NCI-H460 (cell line): ENCODE results near the gene LIFR. TPM values are rescaled to one million over a fixed set of nuclear protein-coding genes. Genes with fewer than 3 reads are reported as not detected.
A peak's percentile ranks its signal among the peaks of the same experiment; 100 is the strongest.

Source experiments
- DNase-seq: peaks from one replicate; pipeline ENCODE4 v3.0.0-alpha.2; 2016; ENCODE audit warnings: low read depth; ENCODE audit errors: extremely low read depth
- total RNA-seq: library from RNA; depleted of rRNA; stranded (reverse); fragments of >200 nt; shearing (Covaris generic); gene quantifications from 2 replicates; pipeline ENCODE4 v1.2.3, GENCODE V29; 2014

The LIFR gene
- total RNA-seq, 1 experiment from 2014 or later, result 62.4 TPM

DNA sequence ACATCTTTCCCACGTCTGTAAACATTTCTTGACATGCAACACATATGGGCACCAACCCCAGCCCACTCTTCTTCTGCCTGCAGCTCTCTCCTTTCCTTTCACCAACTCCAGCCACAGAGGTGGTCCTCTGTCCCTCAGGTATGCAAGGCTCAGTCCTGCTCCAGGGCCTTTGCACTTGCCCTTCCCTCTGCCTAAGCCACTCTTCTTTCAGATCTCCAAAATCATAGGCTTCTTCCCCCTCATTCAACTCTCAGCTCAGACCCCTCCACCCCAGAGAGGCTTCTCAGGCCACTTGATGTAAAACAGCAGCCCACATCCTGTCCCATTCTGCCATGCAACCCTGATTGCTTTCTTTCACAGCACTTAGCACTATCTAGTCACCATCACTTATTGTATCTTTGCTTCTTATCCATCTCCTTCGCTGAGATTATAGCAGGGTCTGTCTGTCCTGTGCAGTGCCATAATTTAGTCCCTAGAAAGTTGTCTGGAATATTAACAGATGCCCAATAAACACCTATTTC, 3.4 kb downstream of the LIFR start:
- no peak for DNase-seq

DNA sequence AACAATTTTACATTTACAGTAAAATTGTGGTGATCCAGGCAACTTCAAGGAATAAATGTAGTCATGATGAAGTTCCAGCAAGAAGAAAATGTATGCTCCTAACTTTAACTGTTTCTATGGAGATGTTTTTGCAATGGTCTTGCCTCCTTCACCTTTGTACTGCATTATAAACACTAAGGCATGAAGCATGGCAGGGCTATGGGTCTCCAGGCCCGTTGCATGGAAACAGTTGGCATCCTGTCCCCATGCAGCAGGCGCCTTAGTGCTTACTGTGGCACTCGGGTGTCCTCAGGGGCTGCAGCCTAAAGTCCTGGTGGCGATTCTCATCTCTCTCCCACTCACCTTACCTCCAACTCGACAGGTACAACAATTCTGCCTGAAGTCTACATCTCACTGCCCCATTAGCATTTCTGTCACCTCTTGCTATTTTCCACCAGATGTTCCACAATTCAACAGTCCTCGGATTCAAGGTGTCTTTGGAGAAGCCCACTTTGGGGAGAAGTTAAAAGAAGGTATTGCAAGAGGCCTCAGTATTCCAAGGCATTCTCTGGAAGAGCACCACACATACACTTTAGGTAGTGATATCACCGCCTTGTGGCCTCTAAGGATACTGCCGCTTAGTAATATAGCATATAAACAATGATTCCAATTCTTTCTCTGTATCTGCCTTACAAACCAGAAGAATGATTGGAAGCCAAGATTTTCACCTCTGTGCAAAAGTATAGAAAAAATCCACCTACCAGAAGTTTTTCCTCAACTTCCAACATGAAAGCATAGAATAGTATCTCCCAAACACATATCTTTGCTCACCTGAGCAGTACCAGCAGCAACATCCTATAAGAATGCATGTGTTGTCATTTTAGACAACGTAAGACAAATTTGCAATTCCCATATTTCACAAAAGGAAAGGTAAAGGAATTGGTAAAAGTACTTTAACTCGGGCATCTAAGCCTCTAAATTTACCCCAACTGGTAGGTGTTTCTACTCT, 5.1 kb downstream of the LIFR start:
- DNase-seq, result peak; percentile 53

DNA sequence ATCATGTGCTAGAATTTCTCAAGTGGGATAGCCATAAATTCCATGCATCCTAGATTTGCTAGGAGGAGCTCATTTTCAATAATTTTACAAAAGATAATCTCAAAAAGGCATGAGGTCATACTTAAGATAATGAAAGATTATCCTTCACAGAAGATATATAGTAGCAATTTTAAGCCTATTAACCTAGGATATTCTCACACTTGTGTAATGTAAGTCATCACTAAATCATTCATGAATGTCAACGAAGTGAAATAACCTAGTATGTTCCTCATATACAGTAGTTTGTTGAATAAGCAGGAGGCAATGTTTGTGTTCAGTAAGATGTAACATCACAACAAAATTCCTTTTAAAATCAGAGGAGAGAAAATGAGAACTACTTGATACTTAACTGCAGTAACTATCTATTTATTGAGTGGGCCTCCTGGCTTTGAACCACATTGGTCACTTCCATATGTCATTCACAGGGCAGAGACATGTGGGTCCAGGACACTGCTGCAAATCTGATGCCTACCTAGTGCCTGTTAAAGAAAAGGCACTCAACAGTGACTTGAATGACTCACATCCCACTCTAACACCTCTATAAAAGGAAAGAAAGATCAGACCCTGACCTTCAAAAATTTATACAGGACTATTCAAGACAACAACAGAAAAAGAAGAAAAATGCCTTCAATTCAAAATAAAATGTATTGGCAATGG, 8.2 kb downstream of the LIFR start:
- no peak for DNase-seq

DNA sequence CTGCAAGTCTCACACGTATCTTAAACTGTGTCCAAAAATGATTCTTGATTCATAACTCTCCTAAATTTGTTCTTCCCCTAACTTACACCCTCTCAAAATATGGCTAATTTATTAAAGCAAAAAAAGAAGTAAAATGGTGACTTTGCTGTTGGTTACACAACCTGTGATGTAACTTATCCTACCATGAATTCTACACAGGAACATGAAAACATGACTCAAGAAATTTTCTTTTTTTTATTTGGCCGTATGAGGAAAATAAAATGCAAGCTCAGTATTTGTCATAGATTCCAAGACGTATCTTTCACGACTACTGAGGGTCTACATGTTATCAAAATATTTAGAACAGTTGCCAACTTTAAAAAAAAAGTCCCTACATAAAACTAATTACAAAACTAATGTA, 9.2 kb downstream of the LIFR start:
- DNase-seq, result no peak

DNA sequence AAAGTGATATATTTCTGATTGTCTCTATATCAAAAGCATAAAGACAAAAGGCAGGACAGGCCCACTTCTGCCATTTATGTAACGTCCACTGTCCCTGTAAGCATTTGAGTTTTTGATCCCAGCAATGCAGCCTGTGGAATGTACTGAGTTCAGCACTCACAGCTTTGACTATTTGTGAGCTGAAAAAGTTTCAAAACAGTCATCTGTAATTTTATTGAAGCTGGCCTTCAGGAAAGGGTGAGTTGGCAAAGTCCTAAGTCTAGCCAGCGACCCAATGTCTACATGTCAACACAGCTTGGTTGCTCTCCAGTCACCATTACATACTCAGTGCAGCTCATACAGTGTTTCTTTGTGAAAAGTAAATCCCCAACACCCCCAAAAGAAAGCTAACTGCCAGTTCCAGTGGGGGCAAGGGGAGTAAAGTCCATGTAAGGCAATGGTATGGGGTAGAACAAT, 9.7 kb downstream of the LIFR start:
- DNase-seq, result no peak

DNA sequence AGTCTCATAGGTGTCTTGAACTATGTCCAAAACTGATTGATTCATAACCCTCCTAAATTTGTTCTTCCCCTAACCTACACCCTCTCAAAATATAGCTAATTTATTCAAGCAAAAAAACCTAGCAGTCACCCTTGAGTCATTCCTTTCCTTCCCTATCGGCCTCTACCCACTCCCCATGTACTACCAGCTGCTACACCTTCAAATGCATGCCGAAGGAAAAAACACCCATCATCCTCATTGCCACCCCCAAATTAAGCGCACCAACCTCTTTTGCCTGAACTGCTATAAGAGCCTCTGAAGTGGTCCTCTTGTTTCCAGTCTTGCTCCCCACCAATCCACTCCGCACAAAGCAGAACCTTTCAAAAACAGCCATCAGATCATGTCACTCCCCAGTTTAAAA, 12.6 kb downstream of the LIFR start:
- no peak for DNase-seq

DNA sequence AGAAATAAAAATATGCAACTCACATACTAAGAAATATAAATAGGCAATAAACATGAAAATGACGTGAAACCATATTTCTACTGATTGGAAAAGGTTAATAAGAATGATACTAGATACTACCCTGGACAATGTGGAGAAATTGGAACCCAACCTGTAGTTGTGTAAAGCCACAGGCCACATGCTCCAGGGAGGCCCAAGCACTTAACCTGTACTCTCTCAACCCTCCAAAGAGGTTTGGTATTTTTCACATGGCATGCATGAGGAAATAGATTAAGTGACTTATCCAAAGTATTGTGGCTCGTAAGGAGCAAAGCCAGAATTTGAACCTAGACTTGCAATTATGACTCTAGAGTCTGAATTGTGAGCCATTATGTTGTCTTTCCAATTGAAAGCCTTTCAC, 13.4 kb downstream of the LIFR start:
- DNase-seq, result no peak

DNA sequence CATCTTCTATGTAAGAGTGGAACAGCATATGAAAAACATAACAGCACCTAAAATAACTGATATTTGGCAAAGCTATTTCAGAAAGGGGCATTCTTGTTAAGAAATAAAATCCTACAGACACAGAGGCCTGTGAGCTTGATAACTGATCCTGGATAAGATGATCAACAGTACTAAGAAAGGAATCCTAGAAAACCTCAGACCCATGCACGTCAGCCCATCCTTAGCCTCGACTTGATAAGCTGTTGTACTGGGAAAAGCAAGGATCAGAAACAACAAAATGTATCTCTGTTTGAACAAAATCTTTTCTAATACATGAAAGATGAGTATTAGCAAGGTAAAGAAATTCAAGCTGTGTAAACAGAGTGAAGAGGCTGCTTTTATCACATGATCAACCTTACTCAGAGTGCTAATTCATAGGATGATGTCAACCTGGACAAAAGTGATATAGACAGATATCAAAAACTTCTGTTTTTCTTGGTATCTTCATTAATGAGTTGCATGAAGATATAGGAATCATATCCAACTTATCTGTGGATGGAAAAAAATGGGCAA, 15.2 kb downstream of the LIFR start:
- DNase-seq, result no peak

DNA sequence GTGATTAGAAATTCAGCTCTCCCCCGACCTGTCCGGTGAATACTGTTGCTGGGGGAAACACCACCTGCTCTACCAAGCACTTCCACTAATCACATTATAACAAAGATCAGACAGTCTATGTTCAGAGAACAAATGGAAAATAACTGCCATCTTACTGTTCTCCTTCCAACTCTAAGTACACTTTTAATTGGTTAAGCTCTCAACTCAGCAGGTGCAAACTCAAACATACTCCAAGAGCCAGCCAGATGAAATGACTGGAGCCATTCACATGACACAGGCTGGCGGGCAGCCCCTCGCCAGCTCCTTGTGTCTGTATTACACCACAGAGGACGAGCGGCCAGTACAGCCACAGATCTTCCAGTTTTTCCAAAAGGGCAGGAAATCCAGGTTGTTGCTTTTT, 16.1 kb downstream of the LIFR start:
- no peak for DNase-seq

DNA sequence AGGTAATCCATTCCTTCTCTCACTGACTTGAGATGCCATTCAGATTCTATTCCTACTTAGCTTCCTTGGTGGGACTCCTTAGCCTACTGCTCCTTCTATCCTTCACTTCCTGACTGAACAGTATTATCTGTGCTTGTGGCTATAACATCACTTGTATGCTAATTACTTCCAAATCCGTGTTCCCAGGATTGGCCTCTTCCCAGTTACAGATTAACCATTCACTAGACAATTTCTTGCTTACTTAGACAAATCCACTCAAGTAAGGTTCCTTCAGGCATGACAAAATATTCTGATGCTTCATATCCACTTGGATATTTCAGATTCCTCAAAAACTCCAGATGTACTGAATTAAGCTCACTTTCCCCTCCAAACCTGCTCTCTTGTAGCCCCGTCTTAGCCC, 18.3 kb downstream of the LIFR start:
- DNase-seq, result no peak

DNA sequence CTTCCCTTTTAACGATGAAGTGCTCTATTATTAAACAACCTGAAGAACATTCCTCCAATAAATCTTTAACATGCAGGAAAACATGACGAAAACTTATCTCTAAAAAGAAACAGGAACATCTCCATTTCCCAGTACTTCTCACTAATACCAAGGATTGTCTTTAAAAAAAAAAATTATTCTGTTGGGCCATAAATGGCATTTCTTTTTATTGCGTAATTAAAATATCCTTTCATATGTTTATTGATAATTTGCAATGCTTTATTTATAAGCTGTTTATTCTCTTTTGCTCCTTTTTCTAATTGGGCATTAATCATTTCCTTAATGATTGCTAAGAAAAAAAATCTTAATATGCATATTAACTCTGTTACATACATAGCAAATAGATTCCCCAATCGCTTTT, 18.9 kb downstream of the LIFR start:
- DNase-seq, result no peak

DNA sequence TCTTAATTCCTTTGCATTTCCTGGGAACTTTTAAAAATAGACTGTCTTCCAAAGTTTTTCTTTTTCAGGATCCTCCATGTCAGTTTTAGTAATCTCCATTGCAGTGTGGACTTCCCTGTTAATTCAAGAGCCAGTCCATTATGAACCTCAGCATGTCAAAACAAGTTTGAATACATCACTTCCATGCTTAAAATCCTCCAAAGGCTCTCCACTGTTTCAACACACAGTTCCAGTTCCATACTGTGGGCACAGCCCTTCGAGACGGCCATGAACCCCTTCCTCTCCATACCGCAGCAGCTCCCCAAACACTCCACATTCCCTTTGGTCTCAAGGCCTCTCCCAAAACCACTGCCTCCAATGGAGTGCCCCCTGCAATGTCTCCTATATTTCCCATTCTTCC, 19.5 kb downstream of the LIFR start:
- DNase-seq, result no peak

DNA sequence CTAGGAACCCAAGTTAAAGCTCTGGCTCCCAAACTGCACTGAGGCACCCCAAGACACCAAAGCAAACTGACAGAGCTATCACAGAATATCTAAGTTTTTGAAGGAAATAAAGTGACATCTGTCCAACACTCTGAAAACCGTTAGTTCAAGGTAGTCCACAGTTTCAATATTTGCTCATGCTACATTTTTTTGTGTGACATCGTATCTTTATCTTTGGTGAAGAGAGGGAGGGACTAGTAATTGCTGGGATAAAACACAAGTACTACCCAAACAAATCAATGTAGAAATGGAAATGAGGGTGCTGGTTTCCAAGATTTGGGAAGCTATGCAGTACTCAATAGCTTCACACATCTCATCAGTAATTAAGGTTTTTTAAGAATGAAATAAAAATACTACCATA, 20.6 kb downstream of the LIFR start:
- DNase-seq, result no peak

DNA sequence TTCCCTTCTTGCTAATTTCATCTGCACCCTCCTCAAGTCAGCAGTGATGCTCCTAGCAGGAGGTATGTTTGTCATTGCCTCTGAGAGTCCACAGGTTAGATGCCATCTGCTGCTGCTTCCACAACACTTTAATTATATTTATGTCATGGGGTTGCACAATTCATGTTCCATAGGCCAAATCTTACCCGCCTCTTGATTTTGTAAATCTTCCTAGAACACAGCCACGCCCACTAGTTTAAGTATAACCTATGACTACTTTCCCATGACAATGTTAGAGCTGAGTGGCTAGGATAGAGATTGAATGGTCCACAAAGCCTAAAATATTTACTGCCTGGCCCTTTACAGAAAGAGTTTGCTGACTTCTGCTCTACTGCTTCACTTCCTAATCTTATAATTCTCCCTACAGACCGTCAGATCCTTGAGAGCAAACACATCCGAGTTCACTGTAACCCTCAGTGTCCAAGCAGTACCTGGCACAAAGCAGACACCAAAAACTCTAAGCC, 21.1 kb downstream of the LIFR start:
- no peak for DNase-seq

DNA sequence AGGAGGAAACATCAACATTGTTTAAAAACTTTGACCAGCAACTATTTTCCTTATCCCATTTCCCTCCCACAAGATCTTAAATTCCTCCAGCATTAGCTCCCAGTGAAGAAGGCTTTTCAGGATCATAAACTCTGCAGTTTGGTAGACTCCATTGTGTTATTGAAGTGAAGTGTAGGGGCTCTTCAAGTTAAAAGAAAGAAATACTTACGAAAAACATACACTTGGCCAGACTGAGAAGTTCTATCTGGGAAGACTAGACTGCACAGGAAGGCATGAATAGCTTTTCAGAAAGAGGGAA, 22.3 kb downstream of the LIFR start:
- no peak for DNase-seq

DNA sequence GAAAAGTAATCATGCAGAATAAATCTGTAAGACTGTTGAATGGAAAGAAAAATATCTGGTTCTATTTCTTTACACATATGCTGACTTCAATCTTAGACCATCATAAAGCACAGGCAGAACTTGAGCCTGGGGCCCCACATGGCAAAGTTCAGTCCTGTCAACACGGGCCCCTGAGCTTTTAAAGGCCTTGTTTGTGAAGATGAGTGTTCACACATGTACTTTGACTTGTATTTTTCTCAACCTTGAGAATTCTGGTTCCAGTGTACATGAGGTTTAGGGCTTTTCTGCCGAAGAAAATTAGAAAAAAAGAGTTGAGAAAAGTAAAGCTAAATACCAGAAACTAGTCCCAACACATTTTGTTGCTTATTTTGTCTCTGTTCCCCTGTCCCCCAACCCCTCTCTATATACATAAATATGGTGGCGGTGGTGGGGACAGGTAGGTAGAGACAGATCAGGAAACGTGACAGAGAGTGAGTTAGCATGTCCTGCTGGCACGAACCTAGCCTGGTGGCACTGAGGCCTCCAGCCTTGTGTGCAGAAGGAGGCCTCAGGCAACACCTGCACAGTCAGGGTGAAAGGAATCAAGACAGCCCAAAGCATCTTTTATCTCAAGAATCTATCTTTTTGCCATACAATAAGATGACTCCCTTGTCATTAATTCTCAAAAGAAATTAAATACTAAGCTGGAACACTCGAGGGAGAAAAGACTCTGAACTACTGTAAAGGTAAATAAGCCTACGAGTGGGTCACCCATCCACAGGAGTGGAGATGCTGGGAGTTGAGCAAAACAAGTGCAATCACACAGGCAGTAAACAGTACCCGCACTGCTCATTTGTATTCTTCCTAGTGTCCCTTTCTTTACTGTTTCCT, 22.9 kb downstream of the LIFR start:
- DNase-seq, result no peak

DNA sequence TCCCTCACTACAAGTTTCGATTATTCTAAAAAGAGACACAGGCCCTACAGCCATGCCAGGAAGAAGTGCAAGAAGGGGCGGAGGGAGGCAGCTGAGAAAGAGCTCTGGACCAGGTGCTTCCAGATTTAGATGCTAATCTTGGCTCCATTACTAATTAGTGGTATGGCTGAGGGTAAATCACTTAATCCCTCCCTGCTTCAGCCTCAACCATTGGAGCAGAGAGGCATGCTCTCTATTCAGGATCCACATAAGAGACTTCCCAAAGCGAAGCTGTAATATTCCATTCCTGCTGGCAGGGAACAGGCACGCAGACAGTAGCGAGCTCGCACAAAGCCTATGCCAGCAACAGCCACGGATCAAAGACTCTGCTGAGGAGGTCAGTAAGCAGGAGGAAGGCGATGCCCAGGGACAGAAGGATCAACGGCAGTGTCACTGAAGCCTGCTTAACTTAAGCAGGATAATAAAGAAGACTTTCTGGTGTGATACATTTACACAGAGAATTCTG, 24.2 kb downstream of the LIFR start:
- no peak for DNase-seq

DNA sequence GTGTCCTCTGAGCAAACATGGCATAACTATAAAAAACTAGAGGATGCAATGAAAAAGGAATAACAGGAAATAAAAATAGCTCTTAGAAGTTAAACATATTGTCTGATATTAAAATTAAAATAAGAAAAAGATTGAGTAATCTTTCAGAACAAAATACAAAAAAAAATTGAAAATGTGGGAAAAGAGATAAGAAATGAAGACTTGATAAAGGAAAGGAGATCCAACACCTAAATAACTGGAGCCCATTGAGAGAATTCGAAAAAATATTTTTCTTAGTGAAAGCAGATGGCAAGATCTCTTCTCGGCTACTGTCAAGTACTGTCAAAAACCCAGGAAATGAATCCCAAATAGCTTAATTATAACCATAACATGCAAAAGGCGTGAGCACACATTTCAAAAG, 24.9 kb downstream of the LIFR start:
- no peak for DNase-seq

DNA sequence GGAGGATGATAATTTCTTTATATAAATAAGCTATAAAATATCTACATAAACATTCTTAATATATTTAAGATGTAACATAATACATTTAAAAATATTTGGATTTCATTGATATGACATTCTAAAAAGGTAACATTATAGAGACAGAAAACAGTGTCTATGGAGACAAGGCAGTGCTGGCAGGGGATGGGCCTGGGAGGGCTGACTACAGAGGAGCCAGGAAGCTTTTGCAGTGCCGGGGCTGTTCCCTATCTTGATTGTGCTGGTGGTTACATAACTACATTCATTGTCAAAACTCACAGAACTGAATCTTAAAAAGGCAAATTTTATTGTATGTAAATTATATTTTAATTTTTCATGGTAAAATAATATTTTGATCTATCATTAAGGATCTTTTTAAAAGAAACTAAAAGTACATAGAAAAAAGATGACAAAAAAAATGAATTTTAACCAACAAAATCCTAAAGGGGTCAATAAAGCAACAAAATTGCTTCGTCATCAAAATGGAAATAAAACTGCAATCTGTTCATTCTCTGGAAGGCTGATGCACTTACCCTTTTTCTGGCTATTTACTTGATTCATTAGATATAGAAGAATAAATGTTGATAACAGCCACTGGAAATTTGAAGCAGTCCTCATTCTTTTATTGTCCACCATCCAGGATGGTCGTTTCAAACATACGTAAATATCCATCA, 26.3 kb downstream of the LIFR start:
- no peak for DNase-seq
